Stimulated activated CD8-positive, alpha-beta memory T cell treated with anti-CD3 and anti-CD28 coated beads, Interleukin-12 subunit alpha, Interleukin-12 subunit beta, amount 100 ng/mL, for 1 hour (primary cell): Measurements from ENCODE around the gene CDO1.

Experiments used
- DNase-seq: peaks from one replicate; pipeline ENCODE4 v3.0.0-alpha.2; 2020; ENCODE audit warnings: low read depth

Gene CDO1

GRCh38 chr5:115816226-115817081 lies at the start of gene CDO1:
TSS of gene CDO1 (minus strand) at chr5:115816659. CDS start at chr5:115816397, 262 bp downstream.
- no peak for DNase-seq

- no peak for DNase-seq
These were observed 42.9 kb upstream of the CDO1 start for GRCh38 chr5:115859378-115859777.

GRCh38 chr5:115858396-115858795 lies 41.9 kb upstream of the CDO1 start:
- DNase-seq = no peak

- DNase-seq = no peak
These were observed 41.3 kb upstream of the CDO1 start for GRCh38 chr5:115857626-115858349.

- no peak for DNase-seq
These were observed 40.6 kb upstream of the CDO1 start for GRCh38 chr5:115857057-115857479.

GRCh38 chr5:115855959-115856358 lies 39.5 kb upstream of the CDO1 start:
- no peak for DNase-seq

GRCh38 chr5:115854139-115854538 lies 37.7 kb upstream of the CDO1 start:
- no peak for DNase-seq

GRCh38 chr5:115850744-115851416 lies 34.4 kb upstream of the CDO1 start:
- no peak for DNase-seq

GRCh38 chr5:115849258-115849798 lies 32.9 kb upstream of the CDO1 start:
- DNase-seq = no peak

GRCh38 chr5:115847290-115847689 lies 30.8 kb upstream of the CDO1 start:
- no peak for DNase-seq

- DNase-seq = no peak
These were observed 27.9 kb upstream of the CDO1 start for GRCh38 chr5:115844321-115844817.

- no peak for DNase-seq
These were observed 27.1 kb upstream of the CDO1 start for GRCh38 chr5:115843444-115844130.

- no peak for DNase-seq
These were observed 26.5 kb upstream of the CDO1 start for GRCh38 chr5:115842952-115843351.

- DNase-seq = no peak
These were observed 25.9 kb upstream of the CDO1 start for GRCh38 chr5:115842089-115842935.

GRCh38 chr5:115841382-115842088 lies 25.1 kb upstream of the CDO1 start, which contains the start of the genes AP3S1 and ATG12:
TSS of gene AP3S1 (plus strand) at chr5:115841935. CDS start at chr5:115842038, 103 bp downstream.
TSS of gene ATG12 (minus strand) at chr5:115841565. CDS start at chr5:115841552, 13 bp downstream.
- DNase-seq = peak; percentile 84

- no peak for DNase-seq
These were observed 24.4 kb upstream of the CDO1 start for GRCh38 chr5:115840873-115841272.

- no peak for DNase-seq
These were observed 22.5 kb upstream of the CDO1 start for GRCh38 chr5:115838885-115839518.

GRCh38 chr5:115835481-115835880 lies 19.0 kb upstream of the CDO1 start:
- no peak for DNase-seq

- peak; percentile 18 for DNase-seq
These were observed 14.8 kb upstream of the CDO1 start for GRCh38 chr5:115831163-115831768.
